Stimulated activated CD8-positive, alpha-beta memory T cell treated with anti-CD3 and anti-CD28 coated beads, Interleukin-4, amount 100 ng/mL, for 24 hours (primary cell): ENCODE results near the gene APC2.
"Not testable (repeated sequence)": the region's sequence is repeated elsewhere in the genome, so short reads cannot be mapped to it uniquely, and the experiment has no call there.

Experiments used
- DNase-seq: peaks from one replicate; pipeline ENCODE4 v3.0.0-alpha.2; 2020; ENCODE audit warnings: low read depth

Gene APC2

GRCh38 chr19:1497578-1498235 is 47.8 kb downstream of the APC2 start:
- no peak for DNase-seq

- DNase-seq = not testable (repeated sequence)
Observed at GRCh38 chr19:1499231-1499630, 49.3 kb downstream of the APC2 start.

- no peak for DNase-seq
Observed at GRCh38 chr19:1501200-1501595, 51.3 kb downstream of the APC2 start.

GRCh38 chr19:1502433-1503088 is 52.6 kb downstream of the APC2 start:
- no peak for DNase-seq

- DNase-seq = peak; percentile 61
Observed at GRCh38 chr19:1503089-1503924, 53.4 kb downstream of the APC2 start.

- no peak for DNase-seq
Observed at GRCh38 chr19:1503925-1504773, 54.2 kb downstream of the APC2 start.

- DNase-seq = no peak
Observed at GRCh38 chr19:1505012-1505411, 55.1 kb downstream of the APC2 start.

- no peak for DNase-seq
Observed at GRCh38 chr19:1505991-1506881, 56.3 kb downstream of the APC2 start.

GRCh38 chr19:1507192-1507660 is 57.3 kb downstream of the APC2 start:
- DNase-seq = no peak

GRCh38 chr19:1507763-1508506 is 58.0 kb downstream of the APC2 start:
- DNase-seq = peak; percentile 82

GRCh38 chr19:1508507-1508856 is 58.6 kb downstream of the APC2 start:
- no peak for DNase-seq

GRCh38 chr19:1509602-1510441 is 59.9 kb downstream of the APC2 start:
- DNase-seq = no peak

- no peak for DNase-seq
Observed at GRCh38 chr19:1510442-1510806, 60.5 kb downstream of the APC2 start.

GRCh38 chr19:1510807-1511206 is 60.9 kb downstream of the APC2 start:
- no peak for DNase-seq

- no peak for DNase-seq
Observed at GRCh38 chr19:1511318-1512317, 61.7 kb downstream of the APC2 start.

GRCh38 chr19:1512671-1513498 is 63.0 kb downstream of the APC2 start, which contains the start of gene ADAMTSL5:
Gene ADAMTSL5 (minus strand): TSS chr19:1513019. CDS start chr19:1510943, 2,076 bp downstream.
- peak; percentile 66 for DNase-seq
